Keratinocyte (primary cell): Measurements from ENCODE around the gene RAB1B. TPM values are rescaled to one million over a fixed set of nuclear protein-coding genes. Genes with fewer than 3 reads are reported as not detected.

ENCODE experiments used
- DNase-seq: peaks from one replicate; pipeline ENCODE4 v3.0.0-alpha.2; 2011; ENCODE audit warnings: low read depth, missing footprints, low spot score
- FAIRE-seq: peaks from 2 replicates; lab custom pipeline; 2011; peaks lifted over from hg19 to GRCh38; lab: Jason Lieb, UNC
- H2AFZ ChIP-seq: 2 replicates; pipeline ENCODE4 v1.6.0; 2012; ENCODE audit warnings: low read length, control low read depth, inconsistent platforms; ENCODE audit not compliant: control insufficient read depth
- H3K27ac ChIP-seq: 2 replicates; pipeline ENCODE4 v1.5.1; 2011; ENCODE audit warnings: low read length; ENCODE audit not compliant: control insufficient read depth, insufficient read depth
- H3K27me3 ChIP-seq: 3 replicates; pipeline ENCODE4 v1.6.0; 2011; ENCODE audit warnings: low read length; ENCODE audit not compliant: control insufficient read depth, insufficient read depth; ENCODE audit errors: extremely low read depth
- H3K36me3 ChIP-seq, 2 experiments: 2 replicates in 1 of 2; 3 replicates in 1 of 2; pipeline ENCODE4 v1.5.1; 2011; ENCODE audit warnings: low read length in 2 of 2, mild to moderate bottlenecking in 1 of 2; ENCODE audit not compliant: control insufficient read depth in 2 of 2, insufficient read depth in 2 of 2; ENCODE audit errors: extremely low read depth in 1 of 2
- H3K4me1 ChIP-seq: 3 replicates; pipeline ENCODE4 v1.5.1; 2011; ENCODE audit warnings: low read length; ENCODE audit not compliant: control insufficient read depth, insufficient read depth; ENCODE audit errors: extremely low read depth
- H3K4me2 ChIP-seq: 3 replicates; pipeline ENCODE4 v1.6.0; 2011; ENCODE audit warnings: low read depth, low read length; ENCODE audit not compliant: control insufficient read depth, insufficient read depth; ENCODE audit errors: extremely low read depth
- H3K4me3 ChIP-seq, 3 experiments: fragments of 200-600 bp in 1 of 3; sonication (generic) in 1 of 3; 2 replicates in 2 of 3; 3 replicates in 1 of 3; pipeline ENCODE4 v1.5.1; 2011 to 2016; ENCODE audit warnings: low read length in 3 of 3, mild to moderate bottlenecking in 3 of 3, control low read depth in 2 of 3, inconsistent platforms in 1 of 3, low read depth in 1 of 3, mixed read lengths in 1 of 3, mixed run types in 1 of 3, moderate library complexity in 1 of 3; ENCODE audit not compliant: control insufficient read depth in 2 of 3, insufficient read depth in 2 of 3; ENCODE audit errors: extremely low read depth in 1 of 3
- H3K79me2 ChIP-seq: 2 replicates; pipeline ENCODE4 v1.6.0; 2012; ENCODE audit warnings: low read length; ENCODE audit not compliant: control insufficient read depth, insufficient read depth
- H3K9ac ChIP-seq: 3 replicates; pipeline ENCODE4 v1.6.0; 2011; ENCODE audit warnings: low read length; ENCODE audit not compliant: control insufficient read depth, insufficient read depth; ENCODE audit errors: extremely low read depth
- H3K9me1 ChIP-seq: 3 replicates; pipeline ENCODE4 v1.6.0; 2011; ENCODE audit warnings: low read length; ENCODE audit not compliant: control insufficient read depth, insufficient read depth; ENCODE audit errors: extremely low read depth
- H3K9me3 ChIP-seq: 2 replicates; pipeline ENCODE4 v1.5.1; 2012; ENCODE audit warnings: low read depth, low read length; ENCODE audit not compliant: control insufficient read depth
- H4K20me1 ChIP-seq: 3 replicates; pipeline ENCODE4 v1.6.0; 2011; ENCODE audit warnings: low read length; ENCODE audit not compliant: control insufficient read depth, insufficient read depth; ENCODE audit errors: extremely low read depth
- CTCF ChIP-seq, 3 experiments: IDR thresholded peaks in 1 of 3; conservative IDR thresholded peaks in 1 of 3; optimal IDR thresholded peaks in 1 of 3; 2 replicates in 2 of 3; 3 replicates in 1 of 3; pipeline versions ENCODE3 to v1.5.1; 2011; ENCODE audit warnings: low read length in 3 of 3, mild to moderate bottlenecking in 3 of 3, moderate library complexity in 2 of 3, control low read depth in 1 of 3, inconsistent platforms in 1 of 3; ENCODE audit not compliant: insufficient read depth in 2 of 3; ENCODE audit errors: extremely low read depth in 1 of 3
- EZH2 ChIP-seq: IDR thresholded peaks from one replicate; pipeline ENCODE4 v1.6.1; 2012; ENCODE audit warnings: inconsistent platforms, mild to moderate bottlenecking, low read length, moderate library complexity
- dilution Hi-C: fragments of 300-500 bp; cut with MboI; formaldehyde crosslinking; loops from one replicate; pipeline ENCODE4 v1.7.0; 2020; ENCODE audit warnings: low sequenced_read_pairs; ENCODE audit not compliant: extremely low pct_ligation_motif_present
- polyA plus RNA-seq, 5 experiments: library from polyadenylated mRNA; depleted of rRNA in 3 of 5; stranded (reverse) in 3 of 5; stranded (forward) in 1 of 5; unstranded in 1 of 5; fragments of >200 nt; gene quantifications; 1 replicate in 1 of 5; 2 replicates in 3 of 5; 3 replicates in 1 of 5; pipeline versions ENCODE4 v1.2.1 to v1.2.3, GENCODE V29; 2011 to 2012; ENCODE audit warnings: missing spikeins in 2 of 5, low read depth in 1 of 5, low replicate concordance in 1 of 5

The RAB1B gene
- polyA plus RNA-seq, 1 donor (not counting 4 experiments of a cell fraction or from before 2014, with no cell fraction given): 133 TPM

GRCh38 chr11:66297610-66298009, 29.2 kb downstream of the RAB1B start:
- FAIRE-seq (no peak), DNase-seq (no peak)
- TF ChIP-seq EZH2: no peak
- no peak for TF ChIP-seq CTCF (optimal IDR thresholded peaks at IDR 0.05 in 1 of 3, IDR thresholded peaks at IDR 0.05 in 1 of 3, conservative IDR thresholded peaks at IDR 0.05 in 1 of 3; ENCODE audit: extremely low read depth in 1 of 3, insufficient read depth in 2 of 3, low read length in 3 of 3)
- dilution Hi-C loops: no loop called here
- no peak overlapping the region for H3K9ac ChIP-seq
- H3K4me1 ChIP-seq: no peaks in the 10 kb centered on the region
- no peaks in the 10 kb centered on the region for H3K9me3 ChIP-seq
- H3K4me3 ChIP-seq: no peak overlapping the region
- no peak overlapping the region for H2AFZ ChIP-seq
- no peaks in the 10 kb centered on the region for H4K20me1 ChIP-seq
- H3K9me1 ChIP-seq: no peaks in the 10 kb centered on the region
- no peaks in the 10 kb centered on the region for H3K36me3 ChIP-seq
- no peak overlapping the region for H3K27ac ChIP-seq
- H3K27me3 ChIP-seq: peaks cover 14% of the 10 kb centered on the region
- H3K4me2 ChIP-seq: no peak overlapping the region
- H3K79me2 ChIP-seq: no peaks in the 10 kb centered on the region

DNA sequence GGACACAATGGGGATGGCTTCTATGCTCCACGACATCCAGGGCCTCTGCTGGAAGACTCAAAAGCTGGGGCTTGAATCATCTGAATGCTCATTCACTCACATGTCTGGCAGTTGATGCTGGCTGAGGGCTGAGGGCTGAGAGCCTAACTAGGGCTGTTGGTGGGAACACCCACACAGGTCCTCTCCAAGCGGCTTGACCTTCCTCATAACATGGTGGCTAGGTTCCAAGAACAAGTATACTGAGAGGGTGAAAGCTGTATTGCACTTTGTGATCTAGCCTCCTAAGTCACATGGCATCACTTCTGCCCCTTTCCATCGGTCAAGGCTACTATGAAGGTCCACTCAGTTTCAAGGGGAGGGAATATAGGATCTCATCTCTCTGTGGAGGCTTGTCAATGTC, 30.7 kb downstream of the RAB1B start:
- TF ChIP-seq EZH2 (no peak), CTCF (optimal IDR thresholded peaks at IDR 0.05 in 1 of 3, IDR thresholded peaks at IDR 0.05 in 1 of 3, conservative IDR thresholded peaks at IDR 0.05 in 1 of 3; ENCODE audit: extremely low read depth in 1 of 3, insufficient read depth in 2 of 3, low read length in 3 of 3) (no peak)
- H4K20me1 ChIP-seq: no peaks in the 10 kb centered on the region
- H3K79me2 ChIP-seq: no peaks in the 10 kb centered on the region
- FAIRE-seq (no peak), DNase-seq (no peak)
- H3K27me3 ChIP-seq: peaks cover 3% of the 10 kb centered on the region
- H3K9me1 ChIP-seq: no peaks in the 10 kb centered on the region
- no peaks in the 10 kb centered on the region for H3K9me3 ChIP-seq
- H3K27ac ChIP-seq: no peak overlapping the region
- no peak overlapping the region for H3K9ac ChIP-seq
- no peaks in the 10 kb centered on the region for H3K36me3 ChIP-seq
- H3K4me3 ChIP-seq: no peak overlapping the region
- no peak overlapping the region for H2AFZ ChIP-seq
- no peaks in the 10 kb centered on the region for H3K4me1 ChIP-seq
- dilution Hi-C loops: no loop called here
- no peak overlapping the region for H3K4me2 ChIP-seq
